ENCODE data around the gene DMTF1. TPM values are rescaled to one million over a fixed set of nuclear protein-coding genes. Genes with fewer than 3 reads are reported as not detected.
A peak's percentile ranks its signal among the peaks of the same experiment; 100 is the strongest.

Gene DMTF1
- total and polyA plus RNA-seq, 8 donors: 66.7 to 321 (median 261) TPM

DNA sequence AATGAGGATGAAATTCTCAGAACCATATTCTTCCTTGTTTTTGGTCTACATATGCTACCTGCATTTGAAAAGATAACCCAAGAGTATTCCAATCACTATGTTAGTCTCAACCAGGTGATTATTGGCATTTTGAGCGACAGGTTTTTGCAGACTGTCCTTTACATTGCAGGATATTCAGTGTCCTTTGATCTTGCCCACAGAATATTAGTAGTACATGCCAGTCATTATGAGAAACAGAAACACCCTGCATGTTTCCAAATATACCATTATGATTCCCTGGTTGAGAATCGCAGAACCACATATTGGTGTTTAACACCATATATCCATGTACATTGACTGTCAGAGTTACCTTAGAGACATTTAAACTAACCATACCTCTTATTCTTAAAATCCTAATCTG lies 36.7 kb downstream of the DMTF1 start:
- Histone ChIP-seq H3K27ac (no peak overlapping the region), H3K9me3 (no peaks in the 10 kb centered on the region), H3K36me3 (peaks cover 12 to 98% of the 10 kb centered on the region in 2 donors), H3K27me3 (no peaks in the 10 kb centered on the region), H3K4me1 (no peaks in the 10 kb centered on the region), H3K4me3 (no peak overlapping the region)
- TF ChIP-seq, protein P1, sequence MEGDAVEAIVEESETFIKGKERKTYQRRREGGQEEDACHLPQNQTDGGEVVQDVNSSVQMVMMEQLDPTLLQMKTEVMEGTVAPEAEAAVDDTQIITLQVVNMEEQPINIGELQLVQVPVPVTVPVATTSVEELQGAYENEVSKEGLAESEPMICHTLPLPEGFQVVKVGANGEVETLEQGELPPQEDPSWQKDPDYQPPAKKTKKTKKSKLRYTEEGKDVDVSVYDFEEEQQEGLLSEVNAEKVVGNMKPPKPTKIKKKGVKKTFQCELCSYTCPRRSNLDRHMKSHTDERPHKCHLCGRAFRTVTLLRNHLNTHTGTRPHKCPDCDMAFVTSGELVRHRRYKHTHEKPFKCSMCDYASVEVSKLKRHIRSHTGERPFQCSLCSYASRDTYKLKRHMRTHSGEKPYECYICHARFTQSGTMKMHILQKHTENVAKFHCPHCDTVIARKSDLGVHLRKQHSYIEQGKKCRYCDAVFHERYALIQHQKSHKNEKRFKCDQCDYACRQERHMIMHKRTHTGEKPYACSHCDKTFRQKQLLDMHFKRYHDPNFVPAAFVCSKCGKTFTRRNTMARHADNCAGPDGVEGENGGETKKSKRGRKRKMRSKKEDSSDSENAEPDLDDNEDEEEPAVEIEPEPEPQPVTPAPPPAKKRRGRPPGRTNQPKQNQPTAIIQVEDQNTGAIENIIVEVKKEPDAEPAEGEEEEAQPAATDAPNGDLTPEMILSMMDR (IDR thresholded peaks at IDR 0.05): no peak
- intact Hi-C loops (cut with DNase I): no loop called here
- DNase-seq: no peak
- ATAC-seq: no peak

DNA sequence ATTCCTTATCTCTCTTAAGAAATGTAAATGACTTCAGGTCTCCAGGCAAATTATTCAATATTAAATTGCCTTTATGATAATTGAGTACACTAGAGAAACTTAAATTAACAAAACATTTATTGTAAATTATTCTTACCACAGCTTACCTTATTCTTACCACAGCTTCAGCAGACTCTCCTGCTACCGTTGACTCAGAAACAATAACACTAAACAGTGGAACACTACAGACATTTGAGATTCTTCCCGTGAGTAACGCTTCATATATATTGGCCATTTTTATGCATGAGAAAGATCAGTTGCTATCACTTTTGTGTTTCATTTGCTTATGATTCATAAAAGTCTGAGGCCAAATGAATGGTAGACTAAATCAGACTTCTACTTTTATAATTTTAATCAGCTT lies 38.5 kb downstream of the DMTF1 start:
- Histone ChIP-seq H3K27ac (no peak overlapping the region), H3K4me3 (no peak overlapping the region), H3K9me3 (no peaks in the 10 kb centered on the region), H3K4me1 (no peaks in the 10 kb centered on the region), H3K36me3 (peaks cover 10 to 100% of the 10 kb centered on the region in 2 donors), H3K27me3 (no peaks in the 10 kb centered on the region)
- TF ChIP-seq, protein P1 (IDR thresholded peaks at IDR 0.05): no peak
- no peak for ATAC-seq
- intact Hi-C loops (cut with DNase I): no loop called here
- DNase-seq: no peak

DNA sequence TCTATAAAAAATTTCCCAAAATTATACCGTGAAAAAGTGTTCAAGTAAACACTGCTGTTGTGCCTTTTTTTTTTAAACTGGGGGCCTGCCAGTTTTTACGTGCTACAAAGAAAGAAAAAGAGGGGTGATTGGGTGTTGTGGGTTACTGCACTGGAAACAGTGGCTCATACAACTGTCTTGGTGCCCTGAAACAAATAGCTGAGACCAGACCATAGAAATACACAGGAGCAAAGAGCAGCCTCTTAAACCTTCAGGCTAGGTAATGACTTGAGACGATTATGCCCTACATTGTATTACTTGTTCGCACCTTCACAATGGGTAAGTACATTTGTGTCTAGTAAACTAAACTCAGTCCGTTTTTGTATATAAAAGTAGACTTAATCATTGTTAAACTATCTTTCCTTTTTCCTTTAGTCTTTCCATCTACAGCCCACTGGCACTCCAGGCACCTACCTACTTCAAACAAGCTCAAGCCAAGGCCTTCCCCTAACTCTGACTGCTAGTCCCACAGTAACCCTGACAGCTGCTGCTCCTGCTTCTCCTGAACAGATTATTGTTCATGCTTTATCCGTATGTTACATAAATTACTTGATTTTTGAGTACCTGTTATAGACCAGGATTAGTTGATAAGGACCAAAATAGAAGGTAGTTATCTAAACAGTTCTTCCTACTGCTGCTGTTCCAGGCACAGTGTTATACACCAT lies 40.7 kb downstream of the DMTF1 start:
- Histone ChIP-seq H3K36me3 (peaks cover 6 to 100% of the 10 kb centered on the region in 2 donors), H3K4me3 (no peak overlapping the region), H3K27me3 (no peaks in the 10 kb centered on the region), H3K4me1 (no peaks in the 10 kb centered on the region), H3K27ac (no peak overlapping the region), H3K9me3 (no peaks in the 10 kb centered on the region)
- ATAC-seq (peak; percentile 8), DNase-seq (no peak)
- intact Hi-C loops (cut with DNase I): no loop called here
- TF ChIP-seq, protein P1 (IDR thresholded peaks at IDR 0.05): no peak

DNA sequence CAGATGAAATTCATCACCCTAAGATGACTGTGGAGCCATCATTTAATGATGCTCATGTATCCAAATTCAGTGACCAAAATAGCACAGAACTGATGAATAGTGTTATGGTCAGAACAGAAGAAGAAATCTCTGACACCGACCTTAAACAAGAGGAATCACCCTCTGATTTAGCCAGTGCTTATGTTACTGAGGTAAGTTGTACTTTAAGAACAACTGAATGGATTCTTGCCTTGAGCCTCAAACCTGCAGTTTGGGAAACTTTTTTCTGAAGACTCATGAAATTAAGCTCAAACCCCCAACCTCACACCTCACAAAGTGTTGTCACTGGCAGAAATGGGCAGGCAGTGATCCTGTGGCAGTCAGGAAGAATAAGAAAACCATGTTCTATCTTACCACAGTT lies 41.7 kb downstream of the DMTF1 start:
- Histone ChIP-seq H3K36me3 (peaks cover 6 to 96% of the 10 kb centered on the region in 2 donors), H3K27ac (peak overlapping the region in 1 of 2 donors; percentile 15), H3K9me3 (no peaks in the 10 kb centered on the region), H3K4me3 (no peak overlapping the region), H3K27me3 (no peaks in the 10 kb centered on the region), H3K4me1 (no peaks in the 10 kb centered on the region)
- TF ChIP-seq, protein P1 (IDR thresholded peaks at IDR 0.05): no peak
- DNase-seq (no peak), ATAC-seq (no peak)
- intact Hi-C loops (cut with DNase I): no loop called here

DNA sequence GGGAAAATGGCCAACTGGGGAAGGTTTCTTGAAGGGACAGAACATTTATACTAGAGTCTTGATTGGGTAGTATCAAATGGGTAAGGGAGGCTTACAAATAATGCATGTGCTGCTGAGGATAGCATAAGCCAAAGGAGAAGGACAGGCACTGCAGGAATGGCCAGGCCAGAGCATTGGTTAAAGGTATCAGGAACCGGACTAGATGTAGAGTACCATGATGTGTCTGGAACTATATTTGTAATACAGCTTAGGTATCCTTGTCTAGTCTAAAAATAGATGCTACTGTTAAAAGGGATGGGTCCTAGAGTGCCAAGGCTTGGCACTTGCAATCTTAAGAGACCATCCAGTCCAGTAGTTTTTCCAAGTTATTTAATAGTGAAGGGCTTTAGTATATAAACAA lies 47.0 kb downstream of the DMTF1 start:
- peak; percentile 36 for ATAC-seq
- peaks cover 0 to 56% of the 10 kb centered on the region in 2 donors for H3K36me3 ChIP-seq
- TF ChIP-seq, protein P1 (IDR thresholded peaks at IDR 0.05): no peak
- peak overlapping the region in 1 of 2 donors; percentile 49 for H3K27ac ChIP-seq
- peaks cover 0 to 16% of the 10 kb centered on the region in 2 donors for H3K4me1 ChIP-seq
- peaks cover 0 to 2% of the 10 kb centered on the region in 2 donors for H3K9me3 ChIP-seq
- no peak for DNase-seq
- intact Hi-C loops (cut with DNase I): no loop called here
- no peak overlapping the region for H3K4me3 ChIP-seq
- no peaks in the 10 kb centered on the region for H3K27me3 ChIP-seq
